Loucy (cell line): ENCODE data around the gene PALLD.

Experiments
- CTCF ChIP-seq: fragments of 200-600 bp; sonication (generic); conservative IDR thresholded peaks from 2 replicates; pipeline ENCODE4 v1.5.1; 2014; ENCODE audit warnings: mild to moderate bottlenecking, antibody characterized with exemption, low read length
- EZH2phosphoT487 ChIP-seq: fragments of 200-600 bp; IDR thresholded peaks from 2 replicates; pipeline ENCODE4 v1.6.1; 2018; ENCODE audit warnings: antibody characterized with exemption, mild to moderate bottlenecking, moderate library complexity, borderline replicate concordance

GRCh38 chr4:168651374-168651773 lies 154.5 kb downstream of the PALLD start:
- TF ChIP-seq CTCF (no peak), EZH2phosphoT487 (no peak)
